ENCODE results near the gene SLIT1.

Gene SLIT1

GRCh38 chr10:96964131-96964530 is 221.6 kb downstream of the SLIT1 start:
- Histone ChIP-seq H3K9ac (ENCODE audit: low read length in 5 of 5) (no peak overlapping the region), H3K9me3 (ENCODE audit: control insufficient read depth in 5 of 5, low read length in 5 of 5) (no peaks in the 10 kb centered on the region), H3K27ac (ENCODE audit: low read depth, low read length) (no peak overlapping the region), H3K4me3 (ENCODE audit: low read depth in 1 of 5, low read length in 5 of 5) (no peak overlapping the region), H3K4me1 (ENCODE audit: control insufficient read depth in 5 of 5, insufficient read depth in 5 of 5, low read length in 5 of 5) (peaks cover 0 to 8% (median 0%) of the 10 kb centered on the region in 5 donors), H3K27me3 (ENCODE audit: control insufficient read depth in 5 of 5, insufficient read depth in 4 of 5, low read length in 5 of 5) (no peaks in the 10 kb centered on the region), H3K36me3 (ENCODE audit: control insufficient read depth in 5 of 5, insufficient read depth in 5 of 5, low read length in 5 of 5) (no peaks in the 10 kb centered on the region)

GRCh38 chr10:96960872-96961271 is 224.9 kb downstream of the SLIT1 start:
- Histone ChIP-seq H3K9me3 (ENCODE audit: control insufficient read depth in 5 of 5, low read length in 5 of 5) (no peaks in the 10 kb centered on the region), H3K27me3 (ENCODE audit: control insufficient read depth in 5 of 5, insufficient read depth in 4 of 5, low read length in 5 of 5) (no peaks in the 10 kb centered on the region), H3K4me1 (ENCODE audit: control insufficient read depth in 5 of 5, insufficient read depth in 5 of 5, low read length in 5 of 5) (peaks cover 0 to 8% (median 0%) of the 10 kb centered on the region in 5 donors), H3K9ac (ENCODE audit: low read length in 5 of 5) (no peak overlapping the region), H3K4me3 (ENCODE audit: low read depth in 1 of 5, low read length in 5 of 5) (no peak overlapping the region), H3K27ac (ENCODE audit: low read depth, low read length) (no peak overlapping the region), H3K36me3 (ENCODE audit: control insufficient read depth in 5 of 5, insufficient read depth in 5 of 5, low read length in 5 of 5) (peaks cover 1 to 12% (median 5%) of the 10 kb centered on the region in 5 donors)

- H3K4me3 ChIP-seq (ENCODE audit: low read depth in 1 of 5, low read length in 5 of 5) = no peak overlapping the region
- peaks cover 13 to 23% (median 16%) of the 10 kb centered on the region in 5 donors for H3K36me3 ChIP-seq (ENCODE audit: control insufficient read depth in 5 of 5, insufficient read depth in 5 of 5, low read length in 5 of 5)
- H3K27me3 ChIP-seq (ENCODE audit: control insufficient read depth in 5 of 5, insufficient read depth in 4 of 5, low read length in 5 of 5) = no peaks in the 10 kb centered on the region
- H3K9ac ChIP-seq (ENCODE audit: low read length in 5 of 5) = no peak overlapping the region
- no peaks in the 10 kb centered on the region for H3K9me3 ChIP-seq (ENCODE audit: control insufficient read depth in 5 of 5, low read length in 5 of 5)
- no peak overlapping the region for H3K27ac ChIP-seq (ENCODE audit: low read depth, low read length)
- H3K4me1 ChIP-seq (ENCODE audit: control insufficient read depth in 5 of 5, insufficient read depth in 5 of 5, low read length in 5 of 5) = peaks cover 0 to 8% (median 0%) of the 10 kb centered on the region in 5 donors
Observed at GRCh38 chr10:96959733-96960132, 226.0 kb downstream of the SLIT1 start.

GRCh38 chr10:96958071-96958470 is 227.7 kb downstream of the SLIT1 start:
- no peaks in the 10 kb centered on the region for H3K9me3 ChIP-seq (ENCODE audit: control insufficient read depth in 5 of 5, low read length in 5 of 5)
- no peaks in the 10 kb centered on the region for H3K27me3 ChIP-seq (ENCODE audit: control insufficient read depth in 5 of 5, insufficient read depth in 4 of 5, low read length in 5 of 5)
- H3K9ac ChIP-seq (ENCODE audit: low read length in 5 of 5) = no peak overlapping the region
- no peak overlapping the region for H3K4me3 ChIP-seq (ENCODE audit: low read depth in 1 of 5, low read length in 5 of 5)
- no peak overlapping the region for H3K27ac ChIP-seq (ENCODE audit: low read depth, low read length)
- H3K4me1 ChIP-seq (ENCODE audit: control insufficient read depth in 5 of 5, insufficient read depth in 5 of 5, low read length in 5 of 5) = peaks cover 0 to under 1% (median 0%) of the 10 kb centered on the region in 5 donors
- peaks cover 15 to 24% (median 17%) of the 10 kb centered on the region in 5 donors for H3K36me3 ChIP-seq (ENCODE audit: control insufficient read depth in 5 of 5, insufficient read depth in 5 of 5, low read length in 5 of 5)

- Histone ChIP-seq H3K27me3 (ENCODE audit: control insufficient read depth in 5 of 5, insufficient read depth in 4 of 5, low read length in 5 of 5) (no peaks in the 10 kb centered on the region), H3K9ac (ENCODE audit: low read length in 5 of 5) (no peak overlapping the region), H3K9me3 (ENCODE audit: control insufficient read depth in 5 of 5, low read length in 5 of 5) (no peaks in the 10 kb centered on the region), H3K36me3 (ENCODE audit: control insufficient read depth in 5 of 5, insufficient read depth in 5 of 5, low read length in 5 of 5) (peaks cover 15 to 28% (median 22%) of the 10 kb centered on the region in 5 donors), H3K4me1 (ENCODE audit: control insufficient read depth in 5 of 5, insufficient read depth in 5 of 5, low read length in 5 of 5) (no peaks in the 10 kb centered on the region), H3K27ac (ENCODE audit: low read depth, low read length) (no peak overlapping the region), H3K4me3 (ENCODE audit: low read depth in 1 of 5, low read length in 5 of 5) (no peak overlapping the region)
Observed at GRCh38 chr10:96955794-96956193, 230.0 kb downstream of the SLIT1 start.

- no peaks in the 10 kb centered on the region for H3K4me1 ChIP-seq (ENCODE audit: control insufficient read depth in 5 of 5, insufficient read depth in 5 of 5, low read length in 5 of 5)
- H3K9me3 ChIP-seq (ENCODE audit: control insufficient read depth in 5 of 5, low read length in 5 of 5) = no peaks in the 10 kb centered on the region
- H3K4me3 ChIP-seq (ENCODE audit: low read depth in 1 of 5, low read length in 5 of 5) = no peak overlapping the region
- H3K36me3 ChIP-seq (ENCODE audit: control insufficient read depth in 5 of 5, insufficient read depth in 5 of 5, low read length in 5 of 5) = peaks cover 15 to 29% (median 22%) of the 10 kb centered on the region in 5 donors
- peak overlapping the region in 1 of 5 donors; percentile 2 for H3K9ac ChIP-seq (ENCODE audit: low read length in 5 of 5)
- H3K27ac ChIP-seq (ENCODE audit: low read depth, low read length) = no peak overlapping the region
- H3K27me3 ChIP-seq (ENCODE audit: control insufficient read depth in 5 of 5, insufficient read depth in 4 of 5, low read length in 5 of 5) = no peaks in the 10 kb centered on the region
Observed at GRCh38 chr10:96951954-96952353, 233.8 kb downstream of the SLIT1 start.

- no peaks in the 10 kb centered on the region for H3K9me3 ChIP-seq (ENCODE audit: control insufficient read depth in 5 of 5, low read length in 5 of 5)
Observed at GRCh38 chr10:96949039-96949683, 236.6 kb downstream of the SLIT1 start.

More at GRCh38 chr10:96949039-96949683, 236.6 kb downstream of the SLIT1 start:
- peaks cover 0 to 16% (median 7%) of the 10 kb centered on the region in 5 donors for H3K36me3 ChIP-seq (ENCODE audit: control insufficient read depth in 5 of 5, insufficient read depth in 5 of 5, low read length in 5 of 5)
- H3K4me1 ChIP-seq (ENCODE audit: control insufficient read depth in 5 of 5, insufficient read depth in 5 of 5, low read length in 5 of 5) = no peaks in the 10 kb centered on the region
- H3K27me3 ChIP-seq (ENCODE audit: control insufficient read depth in 5 of 5, insufficient read depth in 4 of 5, low read length in 5 of 5) = no peaks in the 10 kb centered on the region
- H3K27ac ChIP-seq (ENCODE audit: low read depth, low read length) = no peak overlapping the region
- no peak overlapping the region for H3K9ac ChIP-seq (ENCODE audit: low read length in 5 of 5)
- H3K4me3 ChIP-seq (ENCODE audit: low read depth in 1 of 5, low read length in 5 of 5) = no peak overlapping the region

Measured in subcutaneous abdominal adipose tissue (tissue), 5 donors.